ENCODE results near the gene UQCRQ.

UQCRQ gene

GRCh38 chr5:132896685-132897084, 30.2 kb downstream of the UQCRQ start:
- H3K27ac ChIP-seq = no peak overlapping the region
- TF ChIP-seq CTCF (conservative IDR thresholded peaks at IDR 0.05) = no peak
- TF ChIP-seq ZFX (IDR thresholded peaks at IDR 0.05) = no peak

DNA sequence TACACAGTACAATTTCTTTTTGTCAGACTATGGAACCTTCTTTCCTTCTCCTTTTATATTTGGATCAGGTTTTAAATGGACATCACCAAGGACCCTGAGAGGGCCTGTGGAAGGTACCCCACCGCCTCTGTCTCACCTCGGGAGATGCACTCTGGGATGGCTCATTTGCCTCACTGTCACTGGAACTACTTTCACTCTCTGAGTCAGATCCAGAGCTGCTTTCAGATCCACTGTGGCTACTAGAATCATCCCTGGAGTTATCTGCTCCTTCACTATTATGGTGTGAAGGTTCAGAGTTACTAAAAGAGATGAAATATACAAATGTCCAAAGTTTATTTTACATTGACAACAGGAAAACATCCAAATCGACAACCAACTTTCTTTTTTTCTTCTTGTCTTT, 31.7 kb downstream of the UQCRQ start:
- TF ChIP-seq ZFX (IDR thresholded peaks at IDR 0.05) (no peak), CTCF (conservative IDR thresholded peaks at IDR 0.05) (no peak)

GRCh38 chr5:132901036-132901435, 34.6 kb downstream of the UQCRQ start:
- TF ChIP-seq CTCF (conservative IDR thresholded peaks at IDR 0.05) (no peak), ZFX (IDR thresholded peaks at IDR 0.05) (no peak)
- H3K27ac ChIP-seq = no peak overlapping the region

More for the DNA sequence above, 31.7 kb downstream of the UQCRQ start:
- no peak overlapping the region; the same call in 1 of the 2 replicates for H3K27ac ChIP-seq

DNA sequence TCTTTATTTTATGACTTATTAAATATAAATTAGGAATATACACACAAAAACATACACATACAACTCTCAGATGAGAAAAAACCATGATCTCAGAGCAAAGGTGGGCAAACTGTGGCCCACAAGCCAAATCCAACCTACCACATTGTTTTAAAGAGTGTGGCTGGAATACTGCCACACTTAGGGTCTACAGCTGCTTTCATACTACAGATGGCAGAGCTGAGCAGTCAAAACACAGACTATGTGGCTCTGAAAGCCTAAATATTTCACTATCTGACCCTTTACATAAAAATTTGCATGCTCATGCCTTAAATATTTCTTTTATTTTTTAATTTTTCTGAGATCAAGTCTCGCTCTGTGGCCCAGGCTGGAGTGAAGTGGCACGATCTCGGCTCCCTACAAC, 35.3 kb downstream of the UQCRQ start:
- no peak overlapping the region for H3K27ac ChIP-seq
- TF ChIP-seq CTCF (conservative IDR thresholded peaks at IDR 0.05) = no peak
- no peak for TF ChIP-seq ZFX (IDR thresholded peaks at IDR 0.05)

DNA sequence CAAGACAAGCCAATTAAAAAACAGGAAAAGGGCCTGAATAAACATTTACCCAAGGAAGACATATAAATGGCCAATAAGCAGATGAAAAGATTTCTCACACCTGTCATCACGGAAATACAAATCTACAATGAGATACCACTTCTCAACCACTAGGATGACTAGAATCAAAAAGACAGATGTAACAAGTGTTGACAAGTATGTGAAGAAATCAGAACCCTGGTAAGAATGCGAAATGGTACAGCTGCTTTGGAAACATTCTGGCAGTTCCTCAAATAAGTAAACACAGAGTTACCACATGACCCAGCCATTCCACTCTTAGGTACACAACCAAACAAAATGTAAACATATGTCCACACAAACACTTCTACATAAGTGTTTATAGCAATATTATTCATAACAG, 39.5 kb downstream of the UQCRQ start:
- H3K27ac ChIP-seq = no peak overlapping the region
- TF ChIP-seq ZFX (IDR thresholded peaks at IDR 0.05) (no peak), CTCF (conservative IDR thresholded peaks at IDR 0.05) (peak; percentile 43; the same call in 1 of the 2 replicates)

- H3K27ac ChIP-seq = no peak overlapping the region
- TF ChIP-seq ZFX (IDR thresholded peaks at IDR 0.05) (no peak), CTCF (conservative IDR thresholded peaks at IDR 0.05) (no peak)
These were observed 40.7 kb downstream of the UQCRQ start for GRCh38 chr5:132907161-132907560.

- TF ChIP-seq ZFX (IDR thresholded peaks at IDR 0.05) (no peak), CTCF (conservative IDR thresholded peaks at IDR 0.05) (no peak)
- no peak overlapping the region for H3K27ac ChIP-seq
These were observed 43.3 kb downstream of the UQCRQ start for GRCh38 chr5:132909702-132910101.
